BE2C (cell line): ENCODE results near the gene CCDC12.

Experiments
- DNase-seq: peaks from one replicate; pipeline ENCODE4 v3.0.0-alpha.2; 2020
- H3K27me3 ChIP-seq: fragments of 250-450 bp; sonication (Bioruptor Pico); 2 replicates; pipeline ENCODE4 v1.5.1; 2020; ENCODE audit warnings: mild to moderate bottlenecking
- H3K36me3 ChIP-seq: fragments of 250-450 bp; sonication (Bioruptor Pico); 2 replicates; pipeline ENCODE4 v1.5.1; 2020; ENCODE audit warnings: mild to moderate bottlenecking
- H3K4me1 ChIP-seq: fragments of 250-450 bp; sonication (Bioruptor Pico); 2 replicates; pipeline ENCODE4 v1.5.1; 2020
- H3K4me3 ChIP-seq: 2 replicates; pipeline ENCODE4 v1.5.1; 2011; ENCODE audit warnings: low read depth, low read length
- H3K9me3 ChIP-seq: fragments of 250-450 bp; sonication (Bioruptor Pico); 2 replicates; pipeline ENCODE4 v1.5.1; 2020
- TF ChIP-seq, protein P1 (sequence below): IDR thresholded peaks from 2 replicates; pipeline ENCODE4 v1.5.1; 2012; ENCODE audit warnings: mild to moderate bottlenecking, low read depth, low read length

The CCDC12 gene

DNA sequence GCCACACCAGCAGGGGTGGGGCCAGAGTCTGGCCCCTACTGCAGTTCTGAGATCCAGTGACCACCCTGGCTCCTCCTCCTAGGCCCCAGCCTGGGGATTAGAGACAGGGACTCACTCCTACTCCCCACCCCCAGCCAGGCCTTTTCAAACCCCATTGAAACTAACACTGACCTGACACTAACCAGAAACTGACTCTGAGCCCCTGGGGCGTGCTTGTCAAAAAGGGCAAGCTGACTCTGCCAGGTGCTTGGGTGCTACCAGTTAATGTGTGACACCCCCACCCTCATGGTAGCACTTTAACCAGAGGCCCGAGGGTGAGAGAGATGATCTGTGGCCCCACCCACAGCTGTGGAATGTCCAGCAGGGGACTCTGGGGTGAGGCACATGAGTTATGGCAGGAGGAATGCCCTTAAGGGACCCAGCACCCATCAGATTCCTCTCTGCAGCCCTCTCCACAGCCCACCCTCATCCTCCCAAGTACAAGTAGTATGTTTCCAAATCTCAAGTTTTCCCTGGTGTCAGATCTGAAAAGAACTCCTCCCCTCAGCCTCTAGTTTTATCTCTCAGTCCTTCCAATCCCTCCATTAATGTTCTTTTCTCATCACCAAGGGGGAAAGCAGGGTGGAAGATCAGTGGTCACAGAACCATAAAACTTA, 97.6 kb downstream of the CCDC12 start:
- Histone ChIP-seq H3K36me3 (no peaks in the 10 kb centered on the region), H3K4me1 (no peaks in the 10 kb centered on the region), H3K9me3 (no peaks in the 10 kb centered on the region), H3K4me3 (no peak overlapping the region), H3K27me3 (peaks cover 13% of the 10 kb centered on the region)
- TF ChIP-seq, protein P1, sequence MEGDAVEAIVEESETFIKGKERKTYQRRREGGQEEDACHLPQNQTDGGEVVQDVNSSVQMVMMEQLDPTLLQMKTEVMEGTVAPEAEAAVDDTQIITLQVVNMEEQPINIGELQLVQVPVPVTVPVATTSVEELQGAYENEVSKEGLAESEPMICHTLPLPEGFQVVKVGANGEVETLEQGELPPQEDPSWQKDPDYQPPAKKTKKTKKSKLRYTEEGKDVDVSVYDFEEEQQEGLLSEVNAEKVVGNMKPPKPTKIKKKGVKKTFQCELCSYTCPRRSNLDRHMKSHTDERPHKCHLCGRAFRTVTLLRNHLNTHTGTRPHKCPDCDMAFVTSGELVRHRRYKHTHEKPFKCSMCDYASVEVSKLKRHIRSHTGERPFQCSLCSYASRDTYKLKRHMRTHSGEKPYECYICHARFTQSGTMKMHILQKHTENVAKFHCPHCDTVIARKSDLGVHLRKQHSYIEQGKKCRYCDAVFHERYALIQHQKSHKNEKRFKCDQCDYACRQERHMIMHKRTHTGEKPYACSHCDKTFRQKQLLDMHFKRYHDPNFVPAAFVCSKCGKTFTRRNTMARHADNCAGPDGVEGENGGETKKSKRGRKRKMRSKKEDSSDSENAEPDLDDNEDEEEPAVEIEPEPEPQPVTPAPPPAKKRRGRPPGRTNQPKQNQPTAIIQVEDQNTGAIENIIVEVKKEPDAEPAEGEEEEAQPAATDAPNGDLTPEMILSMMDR, result no peak
- peak; percentile 60 for DNase-seq

- H3K4me3 ChIP-seq, result no peak within 1 kb of the TSS
- peaks cover 4% of the 10 kb centered on the region; the same call in 1 of the 2 replicates for H3K27me3 ChIP-seq
- no peaks in the 10 kb centered on the region for H3K9me3 ChIP-seq
- no peak for DNase-seq
- H3K4me1 ChIP-seq, result no peaks in the 10 kb centered on the region
- no peaks in the 10 kb centered on the region for H3K36me3 ChIP-seq
- TF ChIP-seq, protein P1, result no peak
These were observed 99.0 kb downstream of the CCDC12 start, which contains the start of gene PTH1R for GRCh38 chr3:46877406-46878125. PTH1R (plus strand) TSS chr3:46877721; CDS start chr3:46883560, 5,839 bp downstream.

DNA sequence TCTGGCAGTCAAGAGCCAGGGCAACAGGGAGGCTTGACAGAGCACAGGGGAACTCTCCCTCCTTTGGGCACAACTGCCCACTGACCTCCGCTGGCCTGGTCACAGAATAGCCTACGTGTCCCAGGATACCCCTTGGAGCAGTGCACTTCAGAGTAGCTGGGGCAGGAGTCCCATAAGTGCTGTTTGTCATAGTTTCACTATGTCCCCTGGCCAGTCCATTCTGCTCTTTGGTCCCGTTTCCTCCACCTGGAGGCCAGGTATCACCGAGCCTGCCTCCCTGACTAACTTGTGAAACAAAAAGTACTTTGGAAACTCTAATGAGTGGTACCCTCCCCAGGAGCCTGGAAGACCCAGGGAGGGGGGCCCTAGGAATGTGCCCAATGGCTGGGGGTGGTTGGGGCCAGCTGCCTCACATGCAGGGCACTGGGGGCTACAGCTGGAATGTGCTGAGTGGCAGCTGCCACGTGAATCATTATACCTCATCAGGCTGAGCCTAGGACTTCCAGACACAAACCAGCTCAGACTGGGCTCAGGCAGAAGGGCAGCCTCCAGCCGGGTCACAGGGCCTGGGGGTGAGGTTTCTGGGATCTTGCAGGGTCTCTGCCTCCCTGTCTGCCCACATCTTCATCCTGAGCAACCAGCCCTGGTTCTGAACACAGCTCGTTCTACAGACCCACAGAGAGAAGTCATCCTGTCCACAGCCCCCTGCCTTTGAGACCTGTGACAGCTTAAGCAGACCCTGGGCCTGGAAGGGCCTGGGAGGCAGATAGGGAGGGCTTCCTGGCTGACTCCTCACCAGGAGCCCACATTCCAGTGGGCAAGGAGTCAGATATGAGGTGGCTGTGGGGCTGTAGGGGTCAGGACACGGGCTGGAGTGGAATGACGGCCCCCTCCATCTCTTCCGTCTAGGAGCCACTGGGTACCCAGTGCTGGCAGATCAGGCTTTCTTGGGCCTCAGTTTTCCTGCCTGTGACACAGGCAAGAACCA, 99.9 kb downstream of the CCDC12 start:
- Histone ChIP-seq H3K27me3 (no peaks in the 10 kb centered on the region), H3K9me3 (no peaks in the 10 kb centered on the region), H3K4me1 (no peaks in the 10 kb centered on the region), H3K4me3 (no peak overlapping the region), H3K36me3 (no peaks in the 10 kb centered on the region)
- TF ChIP-seq, protein P1, result no peak
- DNase-seq, result no peak

GRCh38 chr3:46875560-46875959, 101.0 kb downstream of the CCDC12 start:
- H3K4me3 ChIP-seq, result no peak overlapping the region
- no peaks in the 10 kb centered on the region for H3K4me1 ChIP-seq
- no peaks in the 10 kb centered on the region for H3K9me3 ChIP-seq
- DNase-seq, result no peak
- H3K36me3 ChIP-seq, result no peaks in the 10 kb centered on the region
- H3K27me3 ChIP-seq, result no peaks in the 10 kb centered on the region
- TF ChIP-seq, protein P1, result no peak

DNA sequence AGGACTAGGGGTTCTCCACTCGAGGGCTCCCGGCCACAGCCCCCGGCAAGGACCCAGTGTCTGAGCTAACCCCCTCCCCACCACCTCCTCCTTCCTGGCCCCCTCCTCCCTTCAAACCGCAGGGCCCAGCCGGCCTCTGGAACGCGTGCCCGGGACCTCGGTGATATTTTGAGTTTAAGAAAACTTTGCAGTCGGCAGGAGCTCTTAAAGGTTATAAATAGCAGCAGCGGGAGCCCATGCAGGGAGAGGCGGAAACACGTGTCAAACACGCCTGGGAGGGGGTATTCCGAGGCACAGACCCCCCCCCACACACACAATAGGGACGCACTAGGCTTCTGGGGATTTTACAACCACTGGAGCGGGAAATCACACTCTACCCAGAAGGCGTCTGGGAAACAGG, 102.1 kb downstream of the CCDC12 start:
- no peaks in the 10 kb centered on the region for H3K36me3 ChIP-seq
- DNase-seq, result no peak
- no peaks in the 10 kb centered on the region for H3K4me1 ChIP-seq
- TF ChIP-seq, protein P1, result no peak
- H3K4me3 ChIP-seq, result no peak overlapping the region
- no peaks in the 10 kb centered on the region for H3K27me3 ChIP-seq
- no peaks in the 10 kb centered on the region for H3K9me3 ChIP-seq
